Measurements from ENCODE around the gene HTR2C. TPM values are rescaled to one million over a fixed set of nuclear protein-coding genes. Genes with fewer than 3 reads are reported as not detected.

The HTR2C gene
- total and polyA plus RNA-seq, 4 experiments from 2014 or later: not detected

GRCh38 chrX:114712466-114712865, 128.6 kb downstream of the HTR2C start:
- peaks cover 0 to 4% (median 0%) of the 10 kb centered on the region in 8 donors for H3K9me3 Mint-ChIP-seq
- ChIA-PET CTCF (ENCODE audit: partially characterized antibody) (no interaction called here), POLR2A (ENCODE audit: partially characterized antibody) (no interaction called here)
- H3K27ac Mint-ChIP-seq: no peak overlapping the region
- Histone ChIP-seq H3K27ac (ENCODE audit: low read depth, low read length) (no peak overlapping the region), H3K36me3 (ENCODE audit: insufficient read depth, low read length) (no peaks in the 10 kb centered on the region), H3K27me3 (ENCODE audit: insufficient read depth, low read length) (no peaks in the 10 kb centered on the region), H3K4me1 (ENCODE audit: insufficient read depth, low read length) (no peaks in the 10 kb centered on the region), H3K4me3 (ENCODE audit: low read length in 2 of 2) (no peak overlapping the region), H3K9me3 (ENCODE audit: control insufficient read depth in 1 of 2, low read length in 2 of 2) (no peaks in the 10 kb centered on the region)
- intact Hi-C loops (cut with micrococcal nuclease): no loop called here
- H3K4me3 Mint-ChIP-seq: no peak overlapping the region
- no peaks in the 10 kb centered on the region for H3K36me3 Mint-ChIP-seq
- no peaks in the 10 kb centered on the region for H3K27me3 Mint-ChIP-seq
- DNase-seq: no peak
- H3K4me1 Mint-ChIP-seq: no peaks in the 10 kb centered on the region

GRCh38 chrX:114715096-114715495, 131.2 kb downstream of the HTR2C start:
- H3K4me1 Mint-ChIP-seq: no peaks in the 10 kb centered on the region
- Histone ChIP-seq H3K4me1 (ENCODE audit: insufficient read depth, low read length) (no peaks in the 10 kb centered on the region), H3K27me3 (ENCODE audit: insufficient read depth, low read length) (no peaks in the 10 kb centered on the region), H3K36me3 (ENCODE audit: insufficient read depth, low read length) (no peaks in the 10 kb centered on the region), H3K9me3 (ENCODE audit: control insufficient read depth in 1 of 2, low read length in 2 of 2) (no peaks in the 10 kb centered on the region), H3K27ac (ENCODE audit: low read depth, low read length) (no peak overlapping the region), H3K4me3 (ENCODE audit: low read length in 2 of 2) (no peak overlapping the region)
- H3K27ac Mint-ChIP-seq: no peak overlapping the region
- no peaks in the 10 kb centered on the region for H3K27me3 Mint-ChIP-seq
- H3K9me3 Mint-ChIP-seq: peaks cover 0 to 5% (median 0%) of the 10 kb centered on the region in 8 donors
- DNase-seq: no peak
- ChIA-PET CTCF (ENCODE audit: partially characterized antibody) (no interaction called here), POLR2A (ENCODE audit: partially characterized antibody) (no interaction called here)
- H3K4me3 Mint-ChIP-seq: no peak overlapping the region
- intact Hi-C loops (cut with micrococcal nuclease): no loop called here
- no peaks in the 10 kb centered on the region for H3K36me3 Mint-ChIP-seq

- Histone ChIP-seq H3K9me3 (ENCODE audit: control insufficient read depth in 1 of 2, low read length in 2 of 2) (no peaks in the 10 kb centered on the region), H3K36me3 (ENCODE audit: insufficient read depth, low read length) (no peaks in the 10 kb centered on the region), H3K4me3 (ENCODE audit: low read length in 2 of 2) (no peak overlapping the region), H3K4me1 (ENCODE audit: insufficient read depth, low read length) (no peaks in the 10 kb centered on the region), H3K27ac (ENCODE audit: low read depth, low read length) (no peak overlapping the region), H3K27me3 (ENCODE audit: insufficient read depth, low read length) (no peaks in the 10 kb centered on the region)
- Mint-ChIP-seq H3K27me3 (no peaks in the 10 kb centered on the region), H3K9me3 (peaks cover 0 to 5% (median 0%) of the 10 kb centered on the region in 8 donors), H3K27ac (no peak overlapping the region), H3K4me1 (no peaks in the 10 kb centered on the region), H3K36me3 (no peaks in the 10 kb centered on the region), H3K4me3 (no peak overlapping the region)
- POLR2A ChIA-PET (ENCODE audit: partially characterized antibody): no interaction called here
- CTCF ChIA-PET (ENCODE audit: partially characterized antibody): no interaction called here
- intact Hi-C loops (cut with micrococcal nuclease): no loop called here
- DNase-seq: no peak
These were observed 134.0 kb downstream of the HTR2C start for GRCh38 chrX:114717921-114718320.

GRCh38 chrX:114766541-114766940, 182.7 kb downstream of the HTR2C start:
- Histone ChIP-seq H3K4me3 (ENCODE audit: low read length in 2 of 2) (no peak overlapping the region), H3K27ac (ENCODE audit: low read depth, low read length) (no peak overlapping the region), H3K9me3 (ENCODE audit: control insufficient read depth in 1 of 2, low read length in 2 of 2) (no peaks in the 10 kb centered on the region), H3K36me3 (ENCODE audit: insufficient read depth, low read length) (no peaks in the 10 kb centered on the region), H3K27me3 (ENCODE audit: insufficient read depth, low read length) (no peaks in the 10 kb centered on the region), H3K4me1 (ENCODE audit: insufficient read depth, low read length) (no peaks in the 10 kb centered on the region)
- intact Hi-C loops (cut with micrococcal nuclease): no loop called here
- Mint-ChIP-seq H3K4me1 (no peaks in the 10 kb centered on the region), H3K27ac (no peak overlapping the region), H3K9me3 (peaks cover 0 to 9% (median 3%) of the 10 kb centered on the region in 8 donors), H3K36me3 (no peaks in the 10 kb centered on the region), H3K27me3 (no peaks in the 10 kb centered on the region), H3K4me3 (no peak overlapping the region)
- CTCF ChIA-PET (ENCODE audit: partially characterized antibody): no interaction called here
- POLR2A ChIA-PET (ENCODE audit: partially characterized antibody): no interaction called here
- DNase-seq: no peak

- ChIA-PET CTCF (ENCODE audit: partially characterized antibody) (no interaction called here), POLR2A (ENCODE audit: partially characterized antibody) (no interaction called here)
- H3K4me3 ChIP-seq (ENCODE audit: low read length in 2 of 2): no peak overlapping the region
- Mint-ChIP-seq H3K27ac (no peak overlapping the region), H3K27me3 (no peaks in the 10 kb centered on the region), H3K9me3 (peaks cover 0 to 10% (median 2%) of the 10 kb centered on the region in 8 donors), H3K4me1 (no peaks in the 10 kb centered on the region), H3K36me3 (no peaks in the 10 kb centered on the region), H3K4me3 (no peak overlapping the region)
- no peaks in the 10 kb centered on the region for H3K27me3 ChIP-seq (ENCODE audit: insufficient read depth, low read length)
- no peak for DNase-seq
- H3K36me3 ChIP-seq (ENCODE audit: insufficient read depth, low read length): no peaks in the 10 kb centered on the region
- no peak overlapping the region for H3K27ac ChIP-seq (ENCODE audit: low read depth, low read length)
- intact Hi-C loops (cut with micrococcal nuclease): no loop called here
- no peaks in the 10 kb centered on the region for H3K9me3 ChIP-seq (ENCODE audit: control insufficient read depth in 1 of 2, low read length in 2 of 2)
- H3K4me1 ChIP-seq (ENCODE audit: insufficient read depth, low read length): no peaks in the 10 kb centered on the region
These were observed 190.8 kb downstream of the HTR2C start for GRCh38 chrX:114774691-114775090.

- no peak for DNase-seq
- POLR2A ChIA-PET (ENCODE audit: partially characterized antibody): no interaction called here
These were observed 199.0 kb downstream of the HTR2C start for GRCh38 chrX:114782925-114783324.

GRCh38 chrX:114787061-114787460, 203.2 kb downstream of the HTR2C start:
- Mint-ChIP-seq H3K27me3 (no peaks in the 10 kb centered on the region), H3K27ac (no peak overlapping the region), H3K36me3 (no peaks in the 10 kb centered on the region), H3K4me1 (no peaks in the 10 kb centered on the region), H3K9me3 (peaks cover 0 to 10% (median under 1%) of the 10 kb centered on the region in 8 donors), H3K4me3 (no peak overlapping the region)
- CTCF ChIA-PET (ENCODE audit: partially characterized antibody): no interaction called here
- Histone ChIP-seq H3K4me3 (ENCODE audit: low read length in 2 of 2) (no peak overlapping the region), H3K9me3 (ENCODE audit: control insufficient read depth in 1 of 2, low read length in 2 of 2) (no peaks in the 10 kb centered on the region), H3K27me3 (ENCODE audit: insufficient read depth, low read length) (no peaks in the 10 kb centered on the region), H3K36me3 (ENCODE audit: insufficient read depth, low read length) (no peaks in the 10 kb centered on the region), H3K4me1 (ENCODE audit: insufficient read depth, low read length) (no peaks in the 10 kb centered on the region), H3K27ac (ENCODE audit: low read depth, low read length) (no peak overlapping the region)
- no peak for DNase-seq
- POLR2A ChIA-PET (ENCODE audit: partially characterized antibody): no interaction called here
- intact Hi-C loops (cut with micrococcal nuclease): no loop called here

More at GRCh38 chrX:114782925-114783324, 199.0 kb downstream of the HTR2C start:
- H3K9me3 Mint-ChIP-seq: peaks cover 0 to 14% (median 4%) of the 10 kb centered on the region in 8 donors
- Histone ChIP-seq H3K9me3 (ENCODE audit: control insufficient read depth in 1 of 2, low read length in 2 of 2) (no peaks in the 10 kb centered on the region), H3K4me3 (ENCODE audit: low read length in 2 of 2) (no peak overlapping the region), H3K27ac (ENCODE audit: low read depth, low read length) (no peak overlapping the region), H3K27me3 (ENCODE audit: insufficient read depth, low read length) (no peaks in the 10 kb centered on the region), H3K36me3 (ENCODE audit: insufficient read depth, low read length) (no peaks in the 10 kb centered on the region), H3K4me1 (ENCODE audit: insufficient read depth, low read length) (no peaks in the 10 kb centered on the region)
- intact Hi-C loops (cut with micrococcal nuclease): no loop called here
- no peaks in the 10 kb centered on the region for H3K36me3 Mint-ChIP-seq
- H3K4me3 Mint-ChIP-seq: no peak overlapping the region
- CTCF ChIA-PET (ENCODE audit: partially characterized antibody): no interaction called here
- H3K4me1 Mint-ChIP-seq: no peaks in the 10 kb centered on the region
- H3K27me3 Mint-ChIP-seq: no peaks in the 10 kb centered on the region
- no peak overlapping the region for H3K27ac Mint-ChIP-seq

- Mint-ChIP-seq H3K9me3 (peaks cover 0 to 3% (median 1%) of the 10 kb centered on the region in 8 donors), H3K36me3 (no peaks in the 10 kb centered on the region), H3K27me3 (no peaks in the 10 kb centered on the region), H3K4me3 (no peak overlapping the region), H3K4me1 (no peaks in the 10 kb centered on the region), H3K27ac (no peak overlapping the region)
- POLR2A ChIA-PET (ENCODE audit: partially characterized antibody): no interaction called here
- no peaks in the 10 kb centered on the region for H3K4me1 ChIP-seq (ENCODE audit: insufficient read depth, low read length)
- CTCF ChIA-PET (ENCODE audit: partially characterized antibody): no interaction called here
- no peaks in the 10 kb centered on the region for H3K9me3 ChIP-seq (ENCODE audit: control insufficient read depth in 1 of 2, low read length in 2 of 2)
- no peak for DNase-seq
- no peaks in the 10 kb centered on the region for H3K36me3 ChIP-seq (ENCODE audit: insufficient read depth, low read length)
- no peaks in the 10 kb centered on the region for H3K27me3 ChIP-seq (ENCODE audit: insufficient read depth, low read length)
- H3K4me3 ChIP-seq (ENCODE audit: low read length in 2 of 2): no peak overlapping the region
- no peak overlapping the region for H3K27ac ChIP-seq (ENCODE audit: low read depth, low read length)
- intact Hi-C loops (cut with micrococcal nuclease): no loop called here
These were observed 213.6 kb downstream of the HTR2C start for GRCh38 chrX:114797494-114797893.

All from CD4-positive, alpha-beta memory T cell (primary cell).